HTERT RPE-1 (cell line): ENCODE results near the gene CCDC197.

ENCODE experiments used
- in situ Hi-C: fragments of 300-500 bp; cut with MboI; formaldehyde crosslinking; loops from 4 replicates; pipeline ENCODE4 v1.14.3; 2020; ENCODE audit warnings: low sequenced_read_pairs

The CCDC197 gene

GRCh38 chr14:94022532-94023411 lies 25.7 kb downstream of the CCDC197 start:
- in situ Hi-C loops, result no loop called here

GRCh38 chr14:94024549-94024948 lies 27.4 kb downstream of the CCDC197 start:
- in situ Hi-C loops, result no loop called here

- in situ Hi-C loops, result no loop called here
These were observed 28.6 kb downstream of the CCDC197 start for GRCh38 chr14:94025720-94026119.

GRCh38 chr14:94026173-94026888 lies 29.2 kb downstream of the CCDC197 start, which contains the start of gene OTUB2:
OTUB2 (plus strand) TSS chr14:94026340; CDS start chr14:94026538, 198 bp downstream.
- in situ Hi-C loops, result no loop called here

- in situ Hi-C loops, result no loop called here
These were observed 29.9 kb downstream of the CCDC197 start for GRCh38 chr14:94026889-94027469.

GRCh38 chr14:94027566-94028449 lies 30.7 kb downstream of the CCDC197 start:
- in situ Hi-C loops, result no loop called here

GRCh38 chr14:94028450-94028826 lies 31.3 kb downstream of the CCDC197 start:
- in situ Hi-C loops, result no loop called here

- in situ Hi-C loops, result no loop called here
These were observed 32.2 kb downstream of the CCDC197 start for GRCh38 chr14:94029265-94029664.

- in situ Hi-C loops, result no loop called here
These were observed 32.6 kb downstream of the CCDC197 start for GRCh38 chr14:94029671-94030203.

GRCh38 chr14:94030571-94030970 lies 33.5 kb downstream of the CCDC197 start:
- in situ Hi-C loops, result no loop called here

GRCh38 chr14:94031161-94031882 lies 34.2 kb downstream of the CCDC197 start:
- in situ Hi-C loops, result no loop called here

GRCh38 chr14:94031883-94032279 lies 34.8 kb downstream of the CCDC197 start:
- in situ Hi-C loops, result no loop called here

GRCh38 chr14:94034886-94035285 lies 37.8 kb downstream of the CCDC197 start:
- in situ Hi-C loops, result no loop called here

- in situ Hi-C loops, result no loop called here
These were observed 39.4 kb downstream of the CCDC197 start for GRCh38 chr14:94036313-94037167.

GRCh38 chr14:94037954-94038353 lies 40.9 kb downstream of the CCDC197 start:
- in situ Hi-C loops, result no loop called here

- in situ Hi-C loops, result no loop called here
These were observed 41.4 kb downstream of the CCDC197 start for GRCh38 chr14:94038510-94038909.

- in situ Hi-C loops, result no loop called here
These were observed 42.0 kb downstream of the CCDC197 start for GRCh38 chr14:94038921-94039629.

GRCh38 chr14:94040247-94040646 lies 43.1 kb downstream of the CCDC197 start:
- in situ Hi-C loops, result no loop called here
